Measurements from ENCODE around the gene HOXB3. TPM values are rescaled to one million over a fixed set of nuclear protein-coding genes. Genes with fewer than 3 reads are reported as not detected.

The HOXB3 gene
- polyA plus RNA-seq, 1 donor (not counting 4 experiments of a cell fraction or from before 2014, with no cell fraction given) = 1.1 TPM

- no peaks in the 10 kb centered on the region for H3K36me3 ChIP-seq (ENCODE audit: control insufficient read depth in 2 of 2, extremely low read depth in 1 of 2, insufficient read depth in 2 of 2, low read length in 2 of 2)
- no peaks in the 10 kb centered on the region for H4K20me1 ChIP-seq (ENCODE audit: control insufficient read depth, extremely low read depth, insufficient read depth, low read length)
- DNase-seq (ENCODE audit: low read depth, low spot score) (no peak), FAIRE-seq (no peak)
- no peaks in the 10 kb centered on the region for H3K79me2 ChIP-seq (ENCODE audit: control insufficient read depth, insufficient read depth, low read length)
- dilution Hi-C loops (cut with MboI; ENCODE audit: extremely low pct_ligation_motif_present, low sequenced_read_pairs) = no loop called here
- no peak for TF ChIP-seq EZH2 (IDR thresholded peaks at IDR 0.05; ENCODE audit: low read length)
- no peak for TF ChIP-seq CTCF (optimal IDR thresholded peaks at IDR 0.05 in 1 of 3, IDR thresholded peaks at IDR 0.05 in 1 of 3, conservative IDR thresholded peaks at IDR 0.05 in 1 of 3; ENCODE audit: extremely low read depth in 1 of 3, insufficient read depth in 2 of 3, low read length in 3 of 3)
- no peaks in the 10 kb centered on the region for H3K27me3 ChIP-seq (ENCODE audit: control insufficient read depth, extremely low read depth, insufficient read depth, low read length)
- no peak overlapping the region for H3K27ac ChIP-seq (ENCODE audit: control insufficient read depth, insufficient read depth, low read length)
- peaks cover 20% of the 10 kb centered on the region for H3K4me1 ChIP-seq (ENCODE audit: control insufficient read depth, extremely low read depth, insufficient read depth, low read length)
- H3K4me2 ChIP-seq (ENCODE audit: control insufficient read depth, extremely low read depth, insufficient read depth, low read depth, low read length) = no peak overlapping the region
- H3K9ac ChIP-seq (ENCODE audit: control insufficient read depth, extremely low read depth, insufficient read depth, low read length) = no peak overlapping the region
- no peaks in the 10 kb centered on the region for H3K9me3 ChIP-seq (ENCODE audit: control insufficient read depth, low read depth, low read length)
- H3K4me3 ChIP-seq (ENCODE audit: control insufficient read depth in 2 of 3, extremely low read depth in 1 of 3, insufficient read depth in 2 of 3, low read depth in 1 of 3, low read length in 3 of 3) = no peak overlapping the region
- H3K9me1 ChIP-seq (ENCODE audit: control insufficient read depth, extremely low read depth, insufficient read depth, low read length) = no peaks in the 10 kb centered on the region
- H2AFZ ChIP-seq (ENCODE audit: control insufficient read depth, low read length) = no peak overlapping the region
These were observed 87.1 kb downstream of the HOXB3 start for GRCh38 chr17:48502901-48503300.

- no peaks in the 10 kb centered on the region for H3K36me3 ChIP-seq (ENCODE audit: control insufficient read depth in 2 of 2, extremely low read depth in 1 of 2, insufficient read depth in 2 of 2, low read length in 2 of 2)
- H3K9me1 ChIP-seq (ENCODE audit: control insufficient read depth, extremely low read depth, insufficient read depth, low read length) = no peaks in the 10 kb centered on the region
- H4K20me1 ChIP-seq (ENCODE audit: control insufficient read depth, extremely low read depth, insufficient read depth, low read length) = no peaks in the 10 kb centered on the region
- no peak for DNase-seq (ENCODE audit: low read depth, low spot score)
- TF ChIP-seq EZH2 (IDR thresholded peaks at IDR 0.05; ENCODE audit: low read length) (no peak), CTCF (optimal IDR thresholded peaks at IDR 0.05 in 1 of 3, IDR thresholded peaks at IDR 0.05 in 1 of 3, conservative IDR thresholded peaks at IDR 0.05 in 1 of 3; ENCODE audit: extremely low read depth in 1 of 3, insufficient read depth in 2 of 3, low read length in 3 of 3) (no peak)
- no peaks in the 10 kb centered on the region for H3K79me2 ChIP-seq (ENCODE audit: control insufficient read depth, insufficient read depth, low read length)
- no peak overlapping the region for H3K4me2 ChIP-seq (ENCODE audit: control insufficient read depth, extremely low read depth, insufficient read depth, low read depth, low read length)
- dilution Hi-C loops (cut with MboI; ENCODE audit: extremely low pct_ligation_motif_present, low sequenced_read_pairs) = no loop called here
- H2AFZ ChIP-seq (ENCODE audit: control insufficient read depth, low read length) = no peak overlapping the region
- no peaks in the 10 kb centered on the region for H3K9me3 ChIP-seq (ENCODE audit: control insufficient read depth, low read depth, low read length)
- peaks cover 26% of the 10 kb centered on the region for H3K4me1 ChIP-seq (ENCODE audit: control insufficient read depth, extremely low read depth, insufficient read depth, low read length)
- no peak overlapping the region for H3K4me3 ChIP-seq (ENCODE audit: control insufficient read depth in 2 of 3, extremely low read depth in 1 of 3, insufficient read depth in 2 of 3, low read depth in 1 of 3, low read length in 3 of 3)
- no peak for FAIRE-seq
- no peak overlapping the region for H3K9ac ChIP-seq (ENCODE audit: control insufficient read depth, extremely low read depth, insufficient read depth, low read length)
- no peak overlapping the region for H3K27ac ChIP-seq (ENCODE audit: control insufficient read depth, insufficient read depth, low read length)
- H3K27me3 ChIP-seq (ENCODE audit: control insufficient read depth, extremely low read depth, insufficient read depth, low read length) = no peaks in the 10 kb centered on the region
These were observed 87.7 kb downstream of the HOXB3 start for GRCh38 chr17:48502312-48502711.
